Activated CD4-positive, alpha-beta T cell treated with anti-CD3 and anti-CD28 coated beads, Interleukin-2, amount 10 ng/mL, durations not matched to agents 7 days and 5 days (primary cell): Measurements from ENCODE around the gene SEPTIN11. TPM values are rescaled to one million over a fixed set of nuclear protein-coding genes. Genes with fewer than 3 reads are reported as not detected.

Source experiments
- CTCF ChIA-PET: fragments of 350-600 bp; sonication (Branson Sonifier 250); formaldehyde crosslinking; loops from one replicate; lab custom pipeline; 2021; ENCODE audit warnings: antibody characterized with exemption; lab: Charles Lee
- POLR2A ChIA-PET: fragments of 350-600 bp; sonication (Branson Sonifier 250); formaldehyde crosslinking; loops from one replicate; lab custom pipeline; 2021; ENCODE audit warnings: antibody characterized with exemption; lab: Charles Lee
- DNase-seq: peaks from one replicate; pipeline ENCODE4 v3.0.0-alpha.2; 2020
- H3K27ac Mint-ChIP-seq: one replicate; pipeline ENCODE4 v1.8.0; 2021; ENCODE audit warnings: mild to moderate bottlenecking, moderate library complexity, mixed read lengths
- H3K27me3 Mint-ChIP-seq: one replicate; pipeline ENCODE4 v1.8.0; 2021; ENCODE audit warnings: mixed read lengths
- H3K36me3 Mint-ChIP-seq: one replicate; pipeline ENCODE4 v1.8.0; 2021; ENCODE audit warnings: low read depth, mixed read lengths
- H3K4me1 Mint-ChIP-seq: one replicate; pipeline ENCODE4 v1.8.0; 2021; ENCODE audit warnings: mixed read lengths
- H3K4me3 Mint-ChIP-seq: one replicate; pipeline ENCODE4 v1.8.0; 2021; ENCODE audit warnings: mild to moderate bottlenecking, moderate library complexity, mixed read lengths
- H3K9me3 Mint-ChIP-seq: one replicate; pipeline ENCODE4 v1.8.0; 2021; ENCODE audit warnings: mixed read lengths
- total RNA-seq, 2 experiments: library from RNA; stranded (reverse); gene quantifications; one replicate each; pipeline ENCODE4 v1.2.3, GENCODE V29; 2021

SEPTIN11 gene
- total RNA-seq, 2 experiments from 2014 or later = 23.4 to 24.5 TPM

DNA sequence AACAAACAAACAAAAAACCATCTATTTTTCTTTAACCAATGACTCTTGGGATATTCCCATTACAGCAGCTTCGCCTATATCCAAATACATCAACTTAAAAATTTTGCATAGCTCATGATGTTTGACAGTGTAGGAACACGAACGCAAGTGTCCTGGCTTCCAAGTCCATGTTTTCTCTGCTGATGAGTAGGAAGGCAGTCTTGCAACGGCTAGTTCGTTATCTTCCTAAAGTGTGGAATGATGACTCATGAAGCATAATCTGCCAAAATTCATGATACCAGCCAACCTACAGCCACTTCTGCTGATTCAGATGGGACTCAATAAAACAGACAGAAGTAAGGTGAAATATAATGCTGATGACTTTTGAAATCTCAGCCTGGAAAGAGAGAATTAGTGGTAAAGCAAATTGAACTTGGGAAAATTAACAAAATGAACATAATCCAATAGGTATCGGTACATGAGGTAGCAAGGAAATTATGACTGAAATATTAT lies 6.4 kb upstream of the SEPTIN11 start:
- no peaks in the 10 kb centered on the region for H3K4me1 Mint-ChIP-seq
- no peak overlapping the region for H3K27ac Mint-ChIP-seq
- H3K27me3 Mint-ChIP-seq = peaks cover 35% of the 10 kb centered on the region
- H3K4me3 Mint-ChIP-seq = no peak overlapping the region
- DNase-seq = no peak
- CTCF ChIA-PET = no interaction called here
- POLR2A ChIA-PET = no interaction called here
- H3K9me3 Mint-ChIP-seq = no peaks in the 10 kb centered on the region
- H3K36me3 Mint-ChIP-seq = no peaks in the 10 kb centered on the region

DNA sequence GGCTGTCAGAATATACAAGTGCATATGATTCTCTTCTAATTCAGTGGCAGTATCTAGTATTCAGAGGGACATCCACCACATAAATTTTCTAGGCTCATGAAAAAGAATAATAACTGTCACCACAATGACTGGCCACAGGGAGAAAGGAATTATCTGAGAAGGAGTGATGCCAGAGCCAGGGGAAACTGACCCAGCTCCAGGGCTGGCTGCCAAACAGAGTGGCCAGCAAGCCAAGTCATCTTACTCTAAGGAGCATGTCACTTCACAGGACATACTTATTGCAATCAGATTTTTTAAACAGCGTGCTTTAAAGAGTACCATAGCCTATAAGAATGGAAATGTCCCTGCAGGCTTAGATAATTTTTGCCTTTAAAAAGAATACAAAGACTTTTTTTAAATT lies 5.8 kb upstream of the SEPTIN11 start:
- Mint-ChIP-seq H3K4me3 (no peak overlapping the region), H3K27ac (no peak overlapping the region), H3K27me3 (peaks cover 37% of the 10 kb centered on the region), H3K9me3 (no peaks in the 10 kb centered on the region), H3K36me3 (no peaks in the 10 kb centered on the region), H3K4me1 (peaks cover 5% of the 10 kb centered on the region)
- POLR2A ChIA-PET = no interaction called here
- CTCF ChIA-PET = no interaction called here
- no peak for DNase-seq

DNA sequence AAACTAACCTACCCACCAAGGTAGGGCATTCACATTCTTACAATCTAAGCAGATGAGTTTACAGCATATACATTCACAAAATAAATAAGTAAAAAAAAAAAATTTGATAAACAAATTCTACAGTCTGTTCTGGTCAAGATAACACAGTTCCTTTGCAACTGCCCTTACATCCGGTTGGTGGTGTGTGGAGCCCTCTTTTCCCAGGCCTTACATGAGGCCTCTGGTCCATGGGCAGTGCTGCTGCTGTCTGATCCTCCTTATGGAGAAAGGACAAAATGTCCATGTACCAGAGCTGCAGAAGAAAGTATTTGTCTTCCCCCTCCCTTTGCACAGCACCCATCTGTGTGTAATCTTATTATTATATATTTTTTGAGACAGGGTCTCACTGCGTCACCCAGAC lies 2.2 kb upstream of the SEPTIN11 start:
- H3K36me3 Mint-ChIP-seq = no peaks in the 10 kb centered on the region
- ChIA-PET CTCF (no interaction called here), POLR2A (no interaction called here)
- peaks cover 15% of the 10 kb centered on the region for H3K4me1 Mint-ChIP-seq
- peak overlapping the region; percentile 42 for H3K27ac Mint-ChIP-seq
- H3K4me3 Mint-ChIP-seq = no peak overlapping the region
- DNase-seq = no peak
- no peaks in the 10 kb centered on the region for H3K9me3 Mint-ChIP-seq
- H3K27me3 Mint-ChIP-seq = peaks cover 40% of the 10 kb centered on the region

DNA sequence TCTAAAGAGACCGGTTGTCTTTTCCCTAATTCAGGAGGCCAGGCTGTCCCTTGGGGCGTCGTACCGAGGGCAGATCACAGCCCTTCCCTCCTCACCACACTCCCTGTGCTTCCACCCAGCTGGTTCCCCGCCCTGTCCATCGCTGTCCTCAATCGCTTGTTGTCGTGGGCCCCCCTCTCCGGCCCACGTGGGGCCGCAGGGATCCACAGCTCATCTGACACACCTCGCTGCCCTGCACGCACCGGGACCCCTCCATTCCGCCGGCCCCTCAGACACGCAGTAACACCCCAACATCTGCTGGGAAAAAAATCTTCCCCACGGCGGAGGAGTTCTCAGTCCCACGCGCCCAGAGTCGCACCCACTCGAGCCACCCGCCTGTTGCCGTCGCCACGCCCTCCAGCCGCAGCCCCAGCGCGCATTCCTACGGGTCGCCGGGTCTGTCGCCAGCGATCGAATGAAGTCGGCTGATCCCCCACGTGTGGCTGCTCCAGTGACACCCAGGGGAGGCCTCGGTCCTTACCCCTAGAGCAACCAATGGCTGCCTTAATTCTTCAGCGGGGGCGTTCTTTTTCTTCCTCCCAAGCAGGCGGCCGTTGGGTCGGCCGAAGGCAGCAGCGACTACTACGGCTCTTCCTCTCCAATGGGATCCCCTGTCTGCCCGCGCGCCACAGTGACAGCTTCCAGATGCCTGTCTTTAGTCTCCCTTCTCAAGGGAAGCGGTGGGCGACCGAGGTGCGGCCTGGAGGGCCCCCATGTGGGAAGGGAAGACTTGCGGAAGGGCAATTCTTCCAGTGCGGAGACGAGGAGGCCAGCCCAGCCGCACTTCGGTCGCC lies 893 bp upstream of the SEPTIN11 start:
- H3K4me3 Mint-ChIP-seq = peak overlapping the region; percentile 75
- ChIA-PET CTCF (no interaction called here), POLR2A (no interaction called here)
- H3K9me3 Mint-ChIP-seq = no peaks in the 10 kb centered on the region
- H3K27ac Mint-ChIP-seq = no peak overlapping the region
- peak; percentile 42 for DNase-seq
- peaks cover 48% of the 10 kb centered on the region for H3K27me3 Mint-ChIP-seq
- no peaks in the 10 kb centered on the region for H3K36me3 Mint-ChIP-seq
- H3K4me1 Mint-ChIP-seq = peaks cover 15% of the 10 kb centered on the region

DNA sequence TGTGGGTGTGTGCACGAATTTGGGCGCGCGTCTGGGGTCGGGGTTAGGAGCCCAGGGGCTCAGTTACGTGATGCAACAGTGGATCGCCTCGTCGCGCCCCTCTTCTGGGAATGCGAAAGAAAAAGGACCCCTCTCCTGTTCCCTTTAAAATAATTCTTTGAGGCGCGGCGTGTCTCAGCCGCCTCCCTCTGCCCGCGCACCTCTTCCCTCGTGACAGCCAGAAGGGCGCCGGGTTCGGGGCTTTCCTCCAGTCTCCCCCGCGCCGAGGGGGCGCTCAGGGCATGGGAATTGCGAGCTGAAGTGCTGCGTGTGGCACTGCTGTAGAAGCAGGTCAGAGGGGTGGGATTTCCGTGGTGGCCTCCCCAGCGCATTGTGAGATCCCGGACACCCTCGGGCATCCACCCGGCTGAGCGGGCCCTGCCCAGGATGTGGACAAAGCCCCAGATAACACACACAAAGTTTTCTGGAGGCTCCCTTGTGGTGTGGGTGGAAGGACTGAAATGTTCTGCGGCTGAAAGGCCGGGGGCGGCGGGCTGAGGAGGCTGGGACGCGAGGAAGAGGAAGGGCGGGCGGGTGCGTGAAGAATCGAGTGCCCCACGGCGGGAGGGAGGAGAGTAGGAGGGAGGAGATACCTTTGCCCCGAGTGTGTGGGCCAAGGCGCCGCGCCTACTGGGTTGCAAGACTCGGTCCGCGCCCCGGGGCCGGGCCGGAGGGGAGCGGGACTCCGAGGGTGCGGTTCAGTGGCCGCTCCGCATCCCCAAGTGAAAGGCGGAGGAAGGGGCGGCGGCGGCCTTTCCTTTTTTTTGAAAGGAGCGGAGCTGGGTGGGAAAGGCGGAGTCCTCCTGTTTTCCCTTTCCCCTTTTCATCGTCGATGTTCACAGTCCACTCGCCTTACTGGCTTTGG lies 752 bp downstream of the SEPTIN11 start:
- H3K4me1 Mint-ChIP-seq = peaks cover 15% of the 10 kb centered on the region
- CTCF ChIA-PET = interaction anchor here (1.1 kb wide), 1 partner anchor 36 kb away, joined by 3 read pairs; no protein-coding TSS in a partner anchor
- H3K27ac Mint-ChIP-seq = peak overlapping the region; percentile 36
- POLR2A ChIA-PET = no interaction called here
- H3K9me3 Mint-ChIP-seq = no peaks in the 10 kb centered on the region
- peaks cover 57% of the 10 kb centered on the region for H3K27me3 Mint-ChIP-seq
- H3K36me3 Mint-ChIP-seq = no peaks in the 10 kb centered on the region
- peak overlapping the region; percentile 75 for H3K4me3 Mint-ChIP-seq
- DNase-seq = peak; percentile 30

DNA sequence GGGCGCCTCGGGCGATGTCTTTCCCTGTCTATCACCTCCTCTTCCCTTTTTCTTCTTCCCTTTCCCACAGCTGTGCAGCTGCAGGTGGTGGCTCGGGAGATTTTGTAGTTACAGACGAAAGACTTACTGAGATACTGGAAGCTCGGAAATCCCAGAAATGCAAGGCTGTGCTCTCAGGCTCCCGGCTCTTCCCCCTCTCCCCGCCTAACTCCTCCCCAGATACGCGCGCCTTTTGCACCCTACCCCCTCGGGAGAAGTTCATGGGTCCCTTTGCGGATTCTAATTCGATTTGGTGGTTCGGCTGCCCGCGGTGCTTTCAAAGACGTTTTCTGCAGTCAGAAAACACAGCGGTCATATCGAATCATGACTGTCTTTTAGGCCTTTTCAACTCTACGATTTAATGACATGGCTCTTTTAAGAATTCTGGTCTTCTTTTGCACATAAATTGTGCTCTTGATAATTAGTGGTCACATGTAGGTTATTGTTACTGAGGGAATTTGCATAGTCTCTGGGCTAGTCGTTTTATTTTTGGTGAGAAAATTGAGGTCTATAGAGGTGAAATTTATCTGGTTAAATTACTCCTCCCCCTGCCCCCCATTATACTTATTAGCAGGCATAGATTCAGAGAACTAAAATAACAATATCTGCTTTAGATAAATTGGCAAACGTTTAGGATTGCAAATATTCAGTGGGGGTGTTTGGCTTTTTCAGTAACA lies 1.6 kb downstream of the SEPTIN11 start:
- Mint-ChIP-seq H3K36me3 (no peaks in the 10 kb centered on the region), H3K4me1 (peaks cover 15% of the 10 kb centered on the region), H3K27ac (no peak overlapping the region), H3K9me3 (no peaks in the 10 kb centered on the region), H3K27me3 (peaks cover 65% of the 10 kb centered on the region), H3K4me3 (peak overlapping the region; percentile 75)
- ChIA-PET CTCF (interaction anchor here (0.6 to 0.9 kb wide), 2 partner anchors 18 to 80 kb away, joined by 3 to 6 read pairs; no protein-coding TSS in a partner anchor), POLR2A (no interaction called here)
- no peak for DNase-seq

DNA sequence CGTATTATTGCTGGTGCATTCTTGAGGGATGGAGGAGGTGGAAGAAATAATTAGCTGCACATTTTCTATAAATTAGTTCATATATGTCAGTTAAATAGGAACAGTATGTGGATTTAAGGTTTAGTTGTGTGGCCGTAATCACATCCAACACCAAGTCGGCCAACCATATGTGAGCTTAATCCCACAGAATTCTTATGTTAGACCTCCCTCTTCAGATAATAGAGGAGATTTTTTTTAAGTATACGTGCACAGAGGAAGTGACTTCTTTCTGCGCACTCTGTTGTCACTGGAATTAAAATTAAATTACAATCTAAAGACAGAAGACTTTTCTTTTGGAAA lies 2.1 kb downstream of the SEPTIN11 start:
- Mint-ChIP-seq H3K27ac (no peak overlapping the region), H3K9me3 (no peaks in the 10 kb centered on the region), H3K4me3 (peak overlapping the region; percentile 75), H3K4me1 (peaks cover 15% of the 10 kb centered on the region), H3K27me3 (peaks cover 67% of the 10 kb centered on the region), H3K36me3 (no peaks in the 10 kb centered on the region)
- DNase-seq = no peak
- ChIA-PET CTCF (interaction anchor here (0.6 to 0.9 kb wide), 2 partner anchors 19 to 80 kb away, joined by 3 to 6 read pairs; no protein-coding TSS in a partner anchor), POLR2A (no interaction called here)

DNA sequence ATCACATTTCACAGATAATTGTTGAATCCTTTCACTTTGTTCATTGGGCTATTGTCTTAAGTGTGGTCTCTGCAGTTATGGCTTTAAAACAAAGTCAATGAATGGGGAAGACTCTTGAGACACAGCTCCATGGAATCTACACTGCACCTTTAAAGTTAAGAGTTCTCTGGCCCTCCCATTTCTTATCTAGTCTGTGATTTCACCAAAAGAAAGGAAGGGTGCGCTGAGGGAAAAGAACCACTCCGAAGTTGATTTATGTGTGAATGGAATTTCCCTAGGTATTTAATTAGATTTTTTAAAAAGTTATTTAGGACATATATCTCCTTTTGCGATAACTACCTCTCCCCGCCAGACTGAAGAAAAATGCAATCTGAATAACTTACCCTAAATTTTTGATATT lies 2.5 kb downstream of the SEPTIN11 start:
- DNase-seq = no peak
- no peak overlapping the region for H3K27ac Mint-ChIP-seq
- H3K4me3 Mint-ChIP-seq = no peak overlapping the region
- H3K9me3 Mint-ChIP-seq = no peaks in the 10 kb centered on the region
- no peaks in the 10 kb centered on the region for H3K36me3 Mint-ChIP-seq
- H3K27me3 Mint-ChIP-seq = peaks cover 71% of the 10 kb centered on the region
- CTCF ChIA-PET = interaction anchor here (0.6 to 0.9 kb wide), 2 partner anchors 19 to 80 kb away, joined by 3 to 6 read pairs; no protein-coding TSS in a partner anchor
- POLR2A ChIA-PET = no interaction called here
- peaks cover 15% of the 10 kb centered on the region for H3K4me1 Mint-ChIP-seq

DNA sequence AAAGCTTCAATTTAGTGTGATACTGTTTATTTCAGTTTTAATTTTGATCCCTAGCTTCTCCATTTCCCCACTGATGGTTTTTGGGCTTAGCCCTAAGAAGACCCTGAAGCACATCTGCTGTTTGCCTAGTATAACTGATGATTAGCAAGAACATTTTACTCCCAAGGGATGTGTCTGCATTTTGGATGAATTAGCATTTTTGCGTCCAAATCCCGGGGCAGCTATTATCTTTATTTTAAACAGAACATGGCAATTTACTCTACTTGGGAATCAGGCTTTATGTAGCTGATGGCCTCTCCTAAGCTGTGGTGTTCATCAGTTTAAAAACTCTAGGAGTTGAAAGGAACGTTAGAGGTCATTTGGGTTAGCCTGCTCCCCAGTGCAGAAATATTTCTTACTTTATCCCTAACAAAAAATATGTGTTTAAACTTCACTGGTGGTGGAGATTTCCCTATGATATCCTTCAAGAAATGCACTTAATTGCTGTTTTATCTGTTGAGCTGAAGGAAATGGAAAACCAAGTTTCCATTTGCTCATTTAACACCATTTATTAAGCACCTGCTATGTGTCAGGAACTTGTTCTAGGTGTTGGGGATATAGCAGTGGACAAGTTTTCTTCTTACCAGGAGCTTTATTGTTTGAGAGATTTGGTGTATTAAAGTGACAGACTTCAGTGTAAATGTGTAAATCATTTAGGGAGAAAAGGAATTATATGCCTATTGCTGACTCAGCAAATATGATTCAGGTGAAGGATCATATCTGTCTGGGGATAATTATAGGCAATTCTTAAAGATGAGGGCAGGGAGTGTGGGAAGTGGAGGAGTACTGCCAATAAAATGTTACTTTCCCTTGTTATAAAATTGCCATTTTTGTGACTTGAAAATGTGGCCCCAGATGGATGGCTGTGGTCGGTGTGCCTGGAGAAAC lies 3.4 kb downstream of the SEPTIN11 start:
- POLR2A ChIA-PET = no interaction called here
- H3K4me1 Mint-ChIP-seq = peaks cover 15% of the 10 kb centered on the region

DNA sequence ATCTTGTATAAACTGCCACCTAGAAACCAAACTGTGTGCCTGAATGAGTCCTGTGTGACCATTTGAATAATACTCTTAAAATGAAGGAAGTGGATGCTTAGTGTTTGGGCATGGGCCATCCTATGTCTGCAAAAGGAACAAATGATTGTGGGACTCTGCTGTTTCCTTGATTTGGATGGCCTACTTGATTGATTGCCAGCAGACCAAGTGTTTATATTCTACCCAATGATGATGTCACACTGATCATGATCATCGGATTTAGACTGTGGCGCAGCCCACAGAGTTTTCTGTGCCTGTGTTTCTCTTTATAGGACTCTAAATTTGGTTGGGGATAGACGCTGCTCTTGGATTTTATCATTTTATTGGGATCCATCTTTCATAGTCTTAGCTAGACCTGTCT lies 4.4 kb downstream of the SEPTIN11 start:
- ChIA-PET CTCF (no interaction called here), POLR2A (no interaction called here)
- Mint-ChIP-seq H3K9me3 (no peaks in the 10 kb centered on the region), H3K4me3 (no peak overlapping the region), H3K36me3 (no peaks in the 10 kb centered on the region), H3K27ac (no peak overlapping the region), H3K4me1 (peaks cover 8% of the 10 kb centered on the region), H3K27me3 (peaks cover 63% of the 10 kb centered on the region)
- no peak for DNase-seq

More for the DNA sequence above, 3.4 kb downstream of the SEPTIN11 start:
- no peak for DNase-seq
- Mint-ChIP-seq H3K4me3 (no peak overlapping the region), H3K27me3 (peaks cover 70% of the 10 kb centered on the region), H3K27ac (no peak overlapping the region), H3K9me3 (no peaks in the 10 kb centered on the region), H3K36me3 (no peaks in the 10 kb centered on the region)
- CTCF ChIA-PET = interaction anchor here (0.6 kb wide), 1 partner anchor 222 kb away, joined by 4 read pairs; no protein-coding TSS in a partner anchor

DNA sequence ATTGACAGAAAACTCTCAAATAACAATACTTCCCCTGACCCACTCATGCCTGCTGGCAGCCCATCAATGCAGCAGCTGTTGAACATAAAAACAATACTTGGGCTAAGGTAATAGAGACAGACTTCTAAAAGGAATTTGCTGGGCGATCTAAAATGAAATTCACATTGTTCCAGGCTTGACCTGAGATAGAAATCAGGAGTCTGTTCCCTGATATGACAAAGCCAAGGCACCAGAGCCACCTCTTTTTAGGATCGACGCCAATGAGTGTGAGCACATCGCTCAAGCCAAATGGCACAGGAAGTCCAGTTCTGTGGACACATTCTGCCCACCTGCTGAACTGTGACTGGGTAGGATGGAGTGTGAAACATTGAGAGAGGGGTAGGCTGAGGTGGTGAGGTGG lies 4.9 kb downstream of the SEPTIN11 start:
- POLR2A ChIA-PET = no interaction called here
- Mint-ChIP-seq H3K36me3 (no peaks in the 10 kb centered on the region), H3K9me3 (no peaks in the 10 kb centered on the region), H3K4me3 (no peak overlapping the region), H3K27ac (no peak overlapping the region), H3K4me1 (peaks cover 9% of the 10 kb centered on the region), H3K27me3 (peaks cover 65% of the 10 kb centered on the region)
- no peak for DNase-seq
- CTCF ChIA-PET = no interaction called here
